NCI-H2196 (cell line): ENCODE measurements around the gene COA3.

ENCODE experiments used
- DNase-seq: peaks from one replicate; lab custom pipeline; 2025; ENCODE audit not compliant: unreplicated experiment; lab: John Stamatoyannopoulos, UW

The COA3 gene

GRCh38 chr17:42818379-42818778 lies 19.9 kb upstream of the COA3 start:
- DNase-seq = no peak

- DNase-seq = no peak
These were observed 19.4 kb upstream of the COA3 start for GRCh38 chr17:42817866-42818265.

- peak; percentile 43 for DNase-seq
These were observed 16.3 kb upstream of the COA3 start for GRCh38 chr17:42814633-42815399.

- DNase-seq = no peak
These were observed 10.7 kb upstream of the COA3 start for GRCh38 chr17:42809250-42809649.

GRCh38 chr17:42806249-42806648 lies 7.7 kb upstream of the COA3 start:
- no peak for DNase-seq

- DNase-seq = no peak
These were observed 6.4 kb upstream of the COA3 start for GRCh38 chr17:42804918-42805367.

- no peak for DNase-seq
These were observed 4.8 kb upstream of the COA3 start for GRCh38 chr17:42803074-42803883.

GRCh38 chr17:42798011-42798382 lies 507 bp downstream of the COA3 start:
- no peak for DNase-seq

- DNase-seq = no peak
These were observed 1.2 kb downstream of the COA3 start for GRCh38 chr17:42797067-42798007.

GRCh38 chr17:42796066-42796758 lies 2.3 kb downstream of the COA3 start:
- DNase-seq = no peak

- no peak for DNase-seq
These were observed 3.0 kb downstream of the COA3 start for GRCh38 chr17:42795465-42795864.

GRCh38 chr17:42795061-42795460 lies 3.4 kb downstream of the COA3 start:
- DNase-seq = no peak

- DNase-seq = no peak
These were observed 6.0 kb downstream of the COA3 start for GRCh38 chr17:42792545-42792944.

- DNase-seq = no peak
These were observed 6.6 kb downstream of the COA3 start for GRCh38 chr17:42791948-42792347.

- DNase-seq = no peak
These were observed 11.2 kb downstream of the COA3 start for GRCh38 chr17:42787266-42787665.

- no peak for DNase-seq
These were observed 13.5 kb downstream of the COA3 start for GRCh38 chr17:42784811-42785592.

- DNase-seq = no peak
These were observed 14.1 kb downstream of the COA3 start for GRCh38 chr17:42784409-42784808.

GRCh38 chr17:42783791-42784138 lies 14.7 kb downstream of the COA3 start:
- no peak for DNase-seq

GRCh38 chr17:42783062-42783790 lies 15.3 kb downstream of the COA3 start:
- DNase-seq = no peak
